Inflammatory macrophage treated with lipopolysaccharide for 4 hours (primary cell): ENCODE measurements around the gene MIS12.

ENCODE experiments used
- DNase-seq: peaks from one replicate; pipeline ENCODE4 v3.0.0-alpha.2; 2020

MIS12 gene

GRCh38 chr17:5536866-5537650, 50.7 kb downstream of the MIS12 start:
- DNase-seq = no peak

- no peak for DNase-seq
Observed at GRCh38 chr17:5539286-5539685, 52.9 kb downstream of the MIS12 start.

GRCh38 chr17:5540321-5540720, 54.0 kb downstream of the MIS12 start:
- no peak for DNase-seq
